ENCODE results near the gene COX4I1.

GRCh38 chr16:85812031-85812807 is 12.7 kb downstream of the COX4I1 start:
- TF ChIP-seq POLR2A (IDR thresholded peaks at IDR 0.05) (no peak), POLR2AphosphoS5 (IDR thresholded peaks at IDR 0.05) (no peak), CTCF (IDR thresholded peaks at IDR 0.05) (no peak)
